T1000 (cell line): ENCODE results near the gene CDH16.

ENCODE experiments used
- DNase-seq: peaks from one replicate; lab custom pipeline; 2025; ENCODE audit warnings: mixed read lengths; lab: John Stamatoyannopoulos, UW

The CDH16 gene

DNA sequence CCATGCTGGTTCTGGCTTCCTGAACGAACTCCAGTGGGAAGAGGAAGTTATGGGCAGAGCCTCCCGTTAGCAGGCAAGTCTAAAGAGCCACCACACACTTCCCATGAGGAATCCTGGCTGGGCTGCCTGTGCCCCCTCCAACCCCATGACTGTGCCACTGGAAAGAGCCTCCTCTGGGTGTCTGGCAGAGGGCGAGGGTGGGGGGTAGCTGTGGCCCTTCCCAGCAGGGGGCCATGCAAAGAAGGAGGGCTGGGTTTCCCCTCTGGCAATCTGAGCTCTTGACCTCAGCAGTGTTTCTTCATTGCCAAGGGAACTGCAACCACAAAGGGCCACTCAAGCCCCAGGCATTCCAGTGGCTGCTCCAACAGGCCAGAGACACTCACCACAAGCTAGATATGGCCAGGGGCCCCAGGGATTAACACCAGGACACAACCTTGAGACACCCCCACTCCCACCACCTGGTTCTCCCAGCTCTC, 8.3 kb upstream of the CDH16 start:
- peak; percentile 89 for DNase-seq

DNA sequence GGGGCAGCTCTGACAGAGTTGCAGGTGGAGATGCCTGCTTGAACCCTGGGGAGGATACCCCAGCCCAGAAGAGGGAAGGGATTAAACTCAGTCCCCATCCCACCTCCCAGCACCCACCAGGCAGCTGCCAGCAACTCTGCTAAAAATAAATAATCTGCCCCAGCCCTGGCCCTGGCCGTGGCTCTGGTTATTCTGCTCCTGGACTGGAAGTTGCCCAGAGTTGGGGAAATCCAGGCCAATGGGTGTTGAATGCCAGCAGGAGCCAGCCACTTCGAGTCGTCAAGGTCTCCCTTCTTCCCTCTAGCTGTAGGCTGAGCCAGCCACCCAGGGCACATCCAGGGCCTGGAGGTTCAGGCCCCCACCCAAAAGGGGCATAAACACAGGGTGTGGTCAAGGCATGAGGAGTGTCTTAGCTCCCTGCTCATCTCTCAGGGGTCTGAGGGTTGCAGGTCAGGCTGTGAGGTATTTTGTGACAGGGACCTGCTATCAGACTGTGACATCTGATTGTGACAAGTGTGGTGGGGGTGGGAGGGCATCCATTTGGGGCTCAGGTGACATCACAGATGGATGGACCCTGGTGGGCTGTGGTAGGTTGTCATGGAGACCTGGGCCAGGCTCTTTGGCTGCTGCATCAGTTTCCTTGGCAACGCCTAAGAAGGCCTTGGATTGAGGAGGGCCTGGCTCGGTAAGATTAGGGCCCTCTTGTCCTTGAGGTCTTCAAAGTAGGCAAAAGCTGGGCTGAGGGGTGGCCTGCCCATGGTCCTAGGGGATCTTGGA, 7.7 kb upstream of the CDH16 start:
- no peak for DNase-seq

DNA sequence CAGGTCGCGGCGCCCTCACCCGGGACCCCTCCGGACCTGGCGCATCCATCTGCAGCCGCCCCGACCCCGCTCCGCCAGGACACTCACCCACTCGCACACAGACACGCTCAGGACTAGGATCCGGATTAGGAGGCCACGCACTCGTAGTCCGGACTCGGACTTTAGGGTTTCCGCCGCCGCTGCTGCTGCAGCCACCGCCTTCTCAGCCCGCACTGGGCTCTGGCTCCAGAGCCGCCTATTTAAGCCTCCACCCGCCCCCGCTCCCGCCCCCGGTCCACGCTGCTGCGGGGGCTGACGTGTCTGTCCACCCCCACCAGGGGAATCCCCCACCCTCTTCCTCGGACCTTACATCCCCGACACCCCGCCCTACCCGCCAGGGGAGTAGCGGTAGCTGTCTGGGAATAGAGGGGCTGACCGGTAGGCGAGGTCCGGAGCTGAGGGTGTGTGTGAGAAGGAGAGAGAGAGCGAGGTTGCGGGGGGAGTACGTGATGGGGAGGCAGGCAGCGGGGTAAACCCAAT, 6.7 kb upstream of the CDH16 start, which contains the start of gene RRAD:
TSS of gene RRAD (minus strand) at position 214 of the 519 bp plus-strand sequence. CDS start 356 bp downstream, outside the sequence.
- no peak for DNase-seq

GRCh38 chr16:66924527-66925321, 6.0 kb upstream of the CDH16 start:
- no peak for DNase-seq

- no peak for DNase-seq
Observed at GRCh38 chr16:66923866-66924265, 5.2 kb upstream of the CDH16 start.

GRCh38 chr16:66923247-66923731, 4.6 kb upstream of the CDH16 start:
- no peak for DNase-seq

- DNase-seq = no peak
Observed at GRCh38 chr16:66921729-66922450, 3.2 kb upstream of the CDH16 start.

GRCh38 chr16:66920924-66921680, 2.4 kb upstream of the CDH16 start:
- DNase-seq = no peak

GRCh38 chr16:66920299-66920590, 1.6 kb upstream of the CDH16 start:
- no peak for DNase-seq

DNA sequence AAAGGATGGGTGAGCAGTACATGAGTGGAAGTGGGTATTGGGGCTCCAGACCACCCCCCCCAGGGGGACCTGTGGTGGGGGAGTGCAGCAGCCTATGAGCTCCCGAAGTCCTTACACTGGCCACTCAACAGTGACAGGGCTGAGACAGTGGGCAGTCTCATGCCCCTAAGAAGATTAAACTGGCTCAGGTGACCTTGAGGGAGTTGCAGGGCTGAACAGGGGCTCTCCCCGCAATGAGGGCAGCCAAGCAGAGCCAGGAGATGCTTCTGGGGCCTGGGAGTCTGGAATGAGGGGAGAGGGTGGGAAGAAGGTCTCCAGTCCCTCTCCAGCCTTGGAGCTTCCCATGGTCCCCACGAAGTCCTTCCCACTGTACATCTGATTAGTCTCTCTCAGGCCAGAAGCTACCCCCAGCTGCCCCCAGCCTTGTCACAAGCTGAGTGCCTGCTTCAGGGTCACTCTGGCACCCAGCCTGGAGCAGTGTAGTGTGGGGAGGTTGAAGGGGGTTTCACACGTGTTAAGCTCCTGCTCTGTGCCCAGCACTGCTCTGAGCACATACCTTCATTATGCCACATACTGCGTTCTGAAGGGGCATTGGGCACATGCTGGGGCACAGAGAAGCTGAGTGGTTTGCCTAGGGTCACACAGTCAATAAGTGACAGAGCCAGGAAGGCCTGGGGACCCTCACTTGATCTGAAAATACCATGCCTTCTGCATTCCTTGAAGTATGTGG, 1.0 kb upstream of the CDH16 start:
- no peak for DNase-seq

- no peak for DNase-seq
Observed at GRCh38 chr16:66918355-66918754, 330 bp downstream of the CDH16 start.

- no peak for DNase-seq
Observed at GRCh38 chr16:66917741-66918140, 944 bp downstream of the CDH16 start.

DNA sequence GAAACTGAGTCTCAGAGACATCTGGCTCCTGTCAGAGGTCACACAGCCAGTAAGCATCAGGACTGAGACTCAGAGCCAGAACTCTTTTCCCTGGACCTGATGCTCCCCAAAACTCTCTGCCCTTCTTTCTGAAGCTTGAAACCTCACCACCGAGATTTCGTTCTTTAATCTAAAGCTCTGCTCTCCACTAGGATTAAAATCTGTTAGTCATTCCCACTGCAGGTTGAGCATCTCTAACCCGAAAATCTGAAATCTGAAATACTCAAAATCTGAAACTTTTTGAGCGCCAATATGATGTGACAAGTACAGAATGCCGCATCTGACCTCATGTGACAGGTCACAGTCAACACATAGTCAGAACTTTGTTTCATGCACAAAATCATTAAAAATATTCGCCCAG, 2.2 kb downstream of the CDH16 start:
- DNase-seq = no peak

- DNase-seq = no peak
Observed at GRCh38 chr16:66915041-66915440, 3.6 kb downstream of the CDH16 start.

DNA sequence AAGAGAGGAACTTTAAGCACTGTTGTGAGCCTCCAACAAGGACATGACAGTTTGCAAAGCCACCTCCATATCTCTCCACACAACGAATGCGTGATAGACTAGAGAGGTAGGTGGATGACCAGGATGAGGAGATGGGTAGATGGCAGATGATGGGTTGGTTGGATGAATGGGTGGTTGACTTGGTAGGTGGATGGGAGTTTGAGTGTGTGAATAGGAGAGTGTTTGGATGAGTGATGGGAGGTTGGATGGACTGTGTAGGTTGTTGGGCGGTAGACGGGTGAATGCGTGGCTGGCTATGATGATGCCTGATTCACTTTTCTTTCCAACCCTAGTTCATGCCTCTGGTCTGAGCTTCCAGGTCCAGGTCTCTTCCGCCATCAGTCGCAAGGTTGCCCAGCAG, 4.1 kb downstream of the CDH16 start:
- DNase-seq = no peak

DNA sequence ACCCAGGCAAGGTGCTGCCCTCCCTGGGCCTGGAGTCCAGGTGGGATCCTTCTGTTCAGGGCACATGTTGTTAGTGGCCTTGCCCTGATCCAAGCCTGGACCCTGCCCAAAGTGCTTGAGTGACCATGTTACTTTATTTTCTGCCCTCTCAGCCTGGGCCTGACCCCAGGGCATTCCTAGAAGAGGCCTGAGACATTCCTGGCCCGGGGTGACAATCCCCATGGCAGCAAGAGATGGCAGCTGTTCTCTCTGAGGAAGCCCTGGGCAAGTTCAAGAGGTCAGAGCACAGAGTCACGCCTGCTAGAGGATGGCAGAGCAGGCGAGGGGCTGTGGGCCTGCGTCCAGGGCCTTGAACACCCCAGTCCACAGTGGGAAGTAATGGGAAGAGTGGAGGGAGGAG, 5.0 kb downstream of the CDH16 start:
- DNase-seq = no peak

- no peak for DNase-seq
Observed at GRCh38 chr16:66913081-66913480, 5.6 kb downstream of the CDH16 start.

DNA sequence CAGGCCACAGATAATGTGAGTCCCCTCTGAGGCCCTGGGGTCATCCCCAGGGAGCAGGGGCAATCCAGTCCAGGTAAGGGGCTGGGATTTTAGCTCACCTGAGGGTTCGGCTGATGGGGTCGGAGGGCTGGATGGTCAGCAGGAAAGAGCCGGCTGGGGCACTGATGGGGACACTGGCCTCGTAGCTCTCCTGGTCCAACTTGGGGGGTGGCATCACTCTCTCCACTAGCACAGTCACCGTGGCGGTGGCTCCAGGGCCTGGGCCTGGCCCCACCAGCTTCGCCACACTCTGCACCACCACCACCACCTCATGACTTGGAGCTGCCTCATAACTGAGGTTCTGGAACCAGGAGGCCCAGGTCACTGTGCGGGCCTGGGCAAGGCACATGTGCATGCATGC, 6.9 kb downstream of the CDH16 start:
- DNase-seq = no peak

DNA sequence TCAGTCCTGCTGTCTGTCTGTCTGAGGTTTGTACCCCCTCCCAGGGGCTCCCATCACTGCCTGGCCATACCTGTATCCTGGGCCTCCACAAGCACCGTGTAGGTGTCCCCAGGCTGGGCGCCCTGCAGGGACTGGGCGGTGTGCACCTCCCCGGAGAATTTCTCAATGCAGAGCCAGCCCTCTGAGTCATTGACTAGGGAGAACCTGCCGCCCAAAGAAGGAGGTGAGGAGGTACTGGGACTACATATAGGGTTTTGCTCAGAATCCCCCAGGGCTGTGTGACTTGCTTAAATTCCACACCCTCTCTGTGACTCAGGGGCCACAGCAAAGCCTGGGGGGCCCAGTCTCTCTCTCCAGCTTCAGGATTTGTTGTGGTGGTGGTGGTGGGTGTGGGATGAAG, 7.6 kb downstream of the CDH16 start:
- no peak for DNase-seq

GRCh38 chr16:66910175-66910940, 8.3 kb downstream of the CDH16 start:
- no peak for DNase-seq
